Mucosa of rectum (tissue), 2 donors: ENCODE measurements around the gene EFR3B.
"Not testable (repeated sequence)": the region's sequence is repeated elsewhere in the genome, so short reads cannot be mapped to it uniquely, and the experiment has no call there.

Experiments used
- H3K27ac ChIP-seq, 2 donors: one replicate each; pipeline ENCODE4 v1.7.0; 2013; ENCODE audit warnings: inconsistent platforms in 2 of 2, low read depth in 2 of 2, low read length in 2 of 2
- H3K27me3 ChIP-seq, 2 donors: one replicate each; pipeline ENCODE4 v1.7.0; 2013; ENCODE audit warnings: low read length in 2 of 2; ENCODE audit not compliant: control insufficient read depth in 2 of 2, insufficient read depth in 2 of 2
- H3K36me3 ChIP-seq, 2 donors: one replicate each; pipeline ENCODE4 v1.7.0; 2013; ENCODE audit warnings: low read length in 2 of 2; ENCODE audit not compliant: control insufficient read depth in 2 of 2, insufficient read depth in 2 of 2
- H3K4me1 ChIP-seq, 2 donors: one replicate each; pipeline ENCODE4 v1.7.0; 2013; ENCODE audit warnings: low read length in 2 of 2, mild to moderate bottlenecking in 1 of 2; ENCODE audit not compliant: control insufficient read depth in 2 of 2, insufficient read depth in 2 of 2
- H3K4me3 ChIP-seq, 2 donors: one replicate each; pipeline ENCODE4 v1.7.0; 2013; ENCODE audit warnings: low read length in 2 of 2
- H3K9ac ChIP-seq, 2 donors: one replicate each; pipeline ENCODE4 v1.7.0; 2013; ENCODE audit warnings: low read length in 2 of 2, low read depth in 1 of 2, mild to moderate bottlenecking in 1 of 2
- H3K9me3 ChIP-seq, 2 donors: one replicate each; pipeline ENCODE4 v1.7.0; 2013; ENCODE audit warnings: low read length in 2 of 2; ENCODE audit not compliant: control insufficient read depth in 2 of 2
- donor health status: healthy.
- donor health status: Normal muscosa, but diverticular disease.

EFR3B gene

GRCh38 chr2:25132299-25132635, 90.4 kb downstream of the EFR3B start:
- H3K27ac ChIP-seq: no peak overlapping the region
- H3K9me3 ChIP-seq: no peaks in the 10 kb centered on the region
- H3K27me3 ChIP-seq: peaks cover 7 to 9% of the 10 kb centered on the region in 2 donors
- peak overlapping the region in 1 of 2 donors; percentile 41 for H3K4me3 ChIP-seq
- peaks cover 6 to 12% of the 10 kb centered on the region in 2 donors for H3K4me1 ChIP-seq
- no peak overlapping the region for H3K9ac ChIP-seq
- H3K36me3 ChIP-seq: no peaks in the 10 kb centered on the region

GRCh38 chr2:25132693-25133092, 90.8 kb downstream of the EFR3B start:
- Histone ChIP-seq H3K27ac (no peak overlapping the region), H3K9ac (no peak overlapping the region), H3K27me3 (peaks cover 7 to 9% of the 10 kb centered on the region in 2 donors), H3K36me3 (no peaks in the 10 kb centered on the region), H3K9me3 (no peaks in the 10 kb centered on the region), H3K4me1 (peaks cover 6 to 12% of the 10 kb centered on the region in 2 donors), H3K4me3 (no peak overlapping the region)

GRCh38 chr2:25140535-25140934, 98.7 kb downstream of the EFR3B start:
- H3K9me3 ChIP-seq, H3K27me3 ChIP-seq, H3K4me3 ChIP-seq, H3K4me1 ChIP-seq, H3K36me3 ChIP-seq, H3K27ac ChIP-seq, H3K9ac ChIP-seq: not testable (repeated sequence)

- H3K36me3 ChIP-seq: peaks cover 0 to 3% of the 10 kb centered on the region in 2 donors
- no peak overlapping the region for H3K27ac ChIP-seq
- H3K9ac ChIP-seq: no peak overlapping the region
- no peaks in the 10 kb centered on the region for H3K27me3 ChIP-seq
- no peak overlapping the region for H3K4me3 ChIP-seq
- no peaks in the 10 kb centered on the region for H3K4me1 ChIP-seq
- H3K9me3 ChIP-seq: no peaks in the 10 kb centered on the region
Observed at GRCh38 chr2:25141120-25141519, 99.2 kb downstream of the EFR3B start.

- no peak overlapping the region for H3K27ac ChIP-seq
- H3K36me3 ChIP-seq: peaks cover 0 to 3% of the 10 kb centered on the region in 2 donors
- no peak overlapping the region for H3K9ac ChIP-seq
- no peaks in the 10 kb centered on the region for H3K27me3 ChIP-seq
- H3K4me3 ChIP-seq: no peak overlapping the region
- H3K4me1 ChIP-seq: no peaks in the 10 kb centered on the region
- no peaks in the 10 kb centered on the region for H3K9me3 ChIP-seq
Observed at GRCh38 chr2:25145803-25146202, 103.9 kb downstream of the EFR3B start.

GRCh38 chr2:25146896-25147295, 105.0 kb downstream of the EFR3B start:
- H3K4me3 ChIP-seq: no peak overlapping the region
- no peaks in the 10 kb centered on the region for H3K4me1 ChIP-seq
- no peak overlapping the region for H3K27ac ChIP-seq
- no peaks in the 10 kb centered on the region for H3K9me3 ChIP-seq
- no peak overlapping the region for H3K9ac ChIP-seq
- H3K27me3 ChIP-seq: no peaks in the 10 kb centered on the region
- peaks cover 0 to 3% of the 10 kb centered on the region in 2 donors for H3K36me3 ChIP-seq

- H3K27ac ChIP-seq: no peak overlapping the region
- H3K4me3 ChIP-seq: no peak overlapping the region
- no peak overlapping the region for H3K9ac ChIP-seq
- H3K36me3 ChIP-seq: peaks cover 0 to 3% of the 10 kb centered on the region in 2 donors
- H3K9me3 ChIP-seq: no peaks in the 10 kb centered on the region
- H3K4me1 ChIP-seq: no peaks in the 10 kb centered on the region
- no peaks in the 10 kb centered on the region for H3K27me3 ChIP-seq
Observed at GRCh38 chr2:25149646-25150045, 107.8 kb downstream of the EFR3B start.

GRCh38 chr2:25150993-25151392, 109.1 kb downstream of the EFR3B start:
- H3K4me1 ChIP-seq, H3K9me3 ChIP-seq, H3K27ac ChIP-seq, H3K9ac ChIP-seq, H3K27me3 ChIP-seq, H3K4me3 ChIP-seq, H3K36me3 ChIP-seq: not testable (repeated sequence)

GRCh38 chr2:25151718-25152117, 109.8 kb downstream of the EFR3B start:
- Histone ChIP-seq H3K9me3 (no peaks in the 10 kb centered on the region), H3K4me1 (no peaks in the 10 kb centered on the region), H3K4me3 (no peak overlapping the region), H3K9ac (no peak overlapping the region), H3K27ac (no peak overlapping the region), H3K36me3 (no peaks in the 10 kb centered on the region), H3K27me3 (no peaks in the 10 kb centered on the region)

- H3K27me3 ChIP-seq: no peaks in the 10 kb centered on the region
- no peaks in the 10 kb centered on the region for H3K36me3 ChIP-seq
- H3K4me1 ChIP-seq: no peaks in the 10 kb centered on the region
- no peak overlapping the region for H3K4me3 ChIP-seq
- no peak overlapping the region for H3K27ac ChIP-seq
- no peaks in the 10 kb centered on the region for H3K9me3 ChIP-seq
- H3K9ac ChIP-seq: no peak overlapping the region
Observed at GRCh38 chr2:25155401-25155800, 113.5 kb downstream of the EFR3B start.
